MM.1S (cell line): ENCODE data around the gene FRAS1.

Experiments
- EZH2 ChIP-seq: fragments of 300-600 bp; sonication (generic); optimal IDR thresholded peaks from 2 replicates; pipeline ENCODE3; 2017; ENCODE audit warnings: low read depth, mild to moderate bottlenecking, antibody characterized with exemption, low read length, mixed read lengths
- TF ChIP-seq, protein P1 (sequence below): fragments of 300-600 bp; sonication (generic); IDR thresholded peaks from 2 replicates; pipeline ENCODE4 v1.5.1; 2016; ENCODE audit warnings: antibody characterized with exemption, low read length, mixed read lengths

DNA sequence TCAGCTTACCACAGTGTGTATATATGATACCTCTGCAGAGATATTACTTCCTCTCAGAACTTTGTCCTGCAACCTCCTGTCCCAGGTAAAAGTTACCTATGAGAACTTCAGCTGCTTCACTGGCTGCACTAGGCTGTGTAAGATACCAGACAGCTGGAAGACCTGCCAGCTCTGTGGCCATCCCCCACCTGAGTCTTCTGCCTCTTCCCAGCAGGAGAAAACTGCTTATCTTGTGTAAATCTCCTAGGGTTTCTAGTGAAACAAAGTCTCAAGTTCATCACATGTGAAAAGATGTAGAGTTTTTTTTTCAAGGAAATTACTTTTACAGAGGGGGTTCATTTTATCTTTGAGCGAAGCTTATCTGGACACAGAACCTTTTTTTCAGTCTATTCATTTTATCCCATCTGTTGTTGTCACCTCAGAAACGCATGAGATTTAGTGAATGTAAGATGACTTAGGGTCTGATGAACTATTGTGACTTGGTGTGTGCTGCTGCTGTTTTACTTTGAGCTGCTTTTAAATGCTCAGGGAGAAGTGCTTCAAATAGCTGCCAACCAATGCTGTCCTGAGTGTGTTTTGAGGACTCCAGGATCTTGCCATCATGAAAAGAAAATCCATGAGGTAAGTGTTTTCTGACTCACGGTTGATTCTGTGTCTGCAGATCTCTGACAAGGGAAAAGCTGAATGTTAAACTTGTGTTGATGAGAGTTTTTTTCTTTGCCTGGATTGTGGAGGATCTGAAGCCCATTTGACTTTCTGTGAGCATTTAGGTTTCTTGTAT lies 187.8 kb downstream of the FRAS1 start:
- TF ChIP-seq, protein P1, sequence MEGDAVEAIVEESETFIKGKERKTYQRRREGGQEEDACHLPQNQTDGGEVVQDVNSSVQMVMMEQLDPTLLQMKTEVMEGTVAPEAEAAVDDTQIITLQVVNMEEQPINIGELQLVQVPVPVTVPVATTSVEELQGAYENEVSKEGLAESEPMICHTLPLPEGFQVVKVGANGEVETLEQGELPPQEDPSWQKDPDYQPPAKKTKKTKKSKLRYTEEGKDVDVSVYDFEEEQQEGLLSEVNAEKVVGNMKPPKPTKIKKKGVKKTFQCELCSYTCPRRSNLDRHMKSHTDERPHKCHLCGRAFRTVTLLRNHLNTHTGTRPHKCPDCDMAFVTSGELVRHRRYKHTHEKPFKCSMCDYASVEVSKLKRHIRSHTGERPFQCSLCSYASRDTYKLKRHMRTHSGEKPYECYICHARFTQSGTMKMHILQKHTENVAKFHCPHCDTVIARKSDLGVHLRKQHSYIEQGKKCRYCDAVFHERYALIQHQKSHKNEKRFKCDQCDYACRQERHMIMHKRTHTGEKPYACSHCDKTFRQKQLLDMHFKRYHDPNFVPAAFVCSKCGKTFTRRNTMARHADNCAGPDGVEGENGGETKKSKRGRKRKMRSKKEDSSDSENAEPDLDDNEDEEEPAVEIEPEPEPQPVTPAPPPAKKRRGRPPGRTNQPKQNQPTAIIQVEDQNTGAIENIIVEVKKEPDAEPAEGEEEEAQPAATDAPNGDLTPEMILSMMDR = no peak
- no peak for TF ChIP-seq EZH2
